ENCODE data around the gene XXYLT1. TPM values are rescaled to one million over a fixed set of nuclear protein-coding genes. Genes with fewer than 3 reads are reported as not detected.

The XXYLT1 gene
- total and polyA plus RNA-seq, 7 donors: 2.5 to 13.8 (median 11.1) TPM

- TF ChIP-seq POLR2A (IDR thresholded peaks at IDR 0.05): no peak
- TF ChIP-seq EP300 (IDR thresholded peaks at IDR 0.05): no peak
- TF ChIP-seq, protein P1, sequence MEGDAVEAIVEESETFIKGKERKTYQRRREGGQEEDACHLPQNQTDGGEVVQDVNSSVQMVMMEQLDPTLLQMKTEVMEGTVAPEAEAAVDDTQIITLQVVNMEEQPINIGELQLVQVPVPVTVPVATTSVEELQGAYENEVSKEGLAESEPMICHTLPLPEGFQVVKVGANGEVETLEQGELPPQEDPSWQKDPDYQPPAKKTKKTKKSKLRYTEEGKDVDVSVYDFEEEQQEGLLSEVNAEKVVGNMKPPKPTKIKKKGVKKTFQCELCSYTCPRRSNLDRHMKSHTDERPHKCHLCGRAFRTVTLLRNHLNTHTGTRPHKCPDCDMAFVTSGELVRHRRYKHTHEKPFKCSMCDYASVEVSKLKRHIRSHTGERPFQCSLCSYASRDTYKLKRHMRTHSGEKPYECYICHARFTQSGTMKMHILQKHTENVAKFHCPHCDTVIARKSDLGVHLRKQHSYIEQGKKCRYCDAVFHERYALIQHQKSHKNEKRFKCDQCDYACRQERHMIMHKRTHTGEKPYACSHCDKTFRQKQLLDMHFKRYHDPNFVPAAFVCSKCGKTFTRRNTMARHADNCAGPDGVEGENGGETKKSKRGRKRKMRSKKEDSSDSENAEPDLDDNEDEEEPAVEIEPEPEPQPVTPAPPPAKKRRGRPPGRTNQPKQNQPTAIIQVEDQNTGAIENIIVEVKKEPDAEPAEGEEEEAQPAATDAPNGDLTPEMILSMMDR (IDR thresholded peaks at IDR 0.05): no peak
- TF ChIP-seq POLR2AphosphoS5 (IDR thresholded peaks at IDR 0.05): no peak
- DNase-seq: no peak
- Histone ChIP-seq H3K27ac (no peak overlapping the region), H3K4me1 (peaks cover 0 to 16% (median 11%) of the 10 kb centered on the region in 4 donors), H3K4me3 (no peak overlapping the region), H3K9me3 (no peaks in the 10 kb centered on the region), H3K27me3 (no peaks in the 10 kb centered on the region), H3K36me3 (no peaks in the 10 kb centered on the region)
- intact Hi-C loops (cut with DNase I): no loop called here
- 96 to 97% methylated on average over 16 of the region's 16 CpGs for WGBS, 2 donors
Observed at GRCh38 chr3:195245531-195245951, 25.4 kb downstream of the XXYLT1 start.

DNA sequence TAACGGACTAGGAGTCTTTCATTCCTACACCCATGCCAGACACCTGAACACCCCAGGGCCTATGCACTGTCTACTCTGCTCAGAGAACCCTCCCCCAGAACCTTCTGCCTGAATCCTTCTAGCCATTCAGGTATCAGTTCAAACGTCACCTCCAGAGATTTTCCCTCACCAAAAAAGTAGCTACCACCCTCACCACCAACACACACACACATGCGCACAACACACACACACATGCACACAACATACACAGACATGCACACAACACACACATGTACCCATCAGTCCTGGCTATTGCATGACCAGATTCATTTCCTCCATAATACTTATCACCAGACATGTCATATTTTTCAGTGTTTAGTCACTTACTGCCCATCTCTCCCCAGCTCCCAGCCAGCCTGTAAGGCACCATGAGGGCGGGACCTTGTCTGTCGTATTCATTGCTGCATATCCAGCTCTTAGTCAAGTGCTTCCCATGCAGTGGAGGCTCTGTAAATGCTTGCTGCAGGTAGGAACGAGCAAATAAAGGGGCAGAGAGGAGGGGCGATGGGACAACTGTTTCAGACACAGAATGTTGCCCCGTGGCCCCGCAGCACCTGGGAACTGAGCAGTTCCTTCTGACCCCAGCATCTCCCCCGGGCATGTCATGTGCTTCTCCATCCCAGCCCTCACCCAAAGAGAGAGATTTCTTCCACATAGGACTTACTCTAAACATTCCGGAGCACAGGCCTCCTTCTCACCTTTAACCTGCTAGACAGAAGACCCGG lies 29.2 kb downstream of the XXYLT1 start:
- Histone ChIP-seq H3K4me3 (no peak overlapping the region), H3K27me3 (no peaks in the 10 kb centered on the region), H3K27ac (no peak overlapping the region), H3K9me3 (no peaks in the 10 kb centered on the region), H3K36me3 (no peaks in the 10 kb centered on the region), H3K4me1 (peaks cover 0 to 45% (median 37%) of the 10 kb centered on the region in 4 donors)
- 89 to 92% methylated on average over 12 of the region's 12 CpGs for WGBS, 2 donors
- TF ChIP-seq, protein P1 (IDR thresholded peaks at IDR 0.05): no peak
- no peak for TF ChIP-seq EP300 (IDR thresholded peaks at IDR 0.05)
- no peak for TF ChIP-seq POLR2A (IDR thresholded peaks at IDR 0.05)
- TF ChIP-seq POLR2AphosphoS5 (IDR thresholded peaks at IDR 0.05): no peak
- intact Hi-C loops (cut with DNase I): no loop called here
- no peak for DNase-seq

DNA sequence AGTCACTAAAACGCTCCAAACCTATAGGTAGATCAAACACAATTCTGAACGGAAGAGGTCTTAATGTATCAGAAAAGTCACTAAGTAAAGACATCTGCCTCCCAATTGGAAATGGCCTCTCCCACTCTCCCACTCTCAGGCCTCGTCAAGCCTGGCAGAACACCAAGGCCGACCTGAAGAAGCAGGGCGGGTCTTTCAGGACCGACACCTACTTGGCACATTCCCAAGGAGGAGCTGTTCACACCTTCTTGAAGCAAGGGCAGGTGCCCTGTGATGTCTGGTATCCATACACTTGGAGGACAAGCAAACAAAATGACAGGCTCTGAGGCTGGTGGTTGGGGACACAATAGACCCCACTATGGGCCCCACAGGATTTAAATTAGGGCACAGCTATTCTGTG lies 30.0 kb downstream of the XXYLT1 start:
- Histone ChIP-seq H3K4me3 (no peak overlapping the region), H3K9me3 (no peaks in the 10 kb centered on the region), H3K27ac (peak overlapping the region in 3 of 4 donors; percentile 93 to 94 (median 93)), H3K36me3 (no peaks in the 10 kb centered on the region), H3K4me1 (peaks cover 0 to 45% (median 37%) of the 10 kb centered on the region in 4 donors), H3K27me3 (no peaks in the 10 kb centered on the region)
- WGBS, 2 donors: 33 to 81% methylated on average over 6 of the region's 6 CpGs
- DNase-seq: peak; percentile 70
- TF ChIP-seq EP300 (IDR thresholded peaks at IDR 0.05) (no peak), POLR2A (IDR thresholded peaks at IDR 0.05) (no peak), POLR2AphosphoS5 (IDR thresholded peaks at IDR 0.05) (no peak)
- TF ChIP-seq, protein P1 (IDR thresholded peaks at IDR 0.05): no peak
- intact Hi-C loops (cut with DNase I): no loop called here

GRCh38 chr3:195240171-195240701 lies 30.7 kb downstream of the XXYLT1 start:
- no peaks in the 10 kb centered on the region for H3K27me3 ChIP-seq
- peak overlapping the region; percentile 16 to 94 (median 93) for H3K27ac ChIP-seq
- intact Hi-C loops (cut with DNase I): no loop called here
- peak; percentile 80 for DNase-seq
- no peak overlapping the region for H3K4me3 ChIP-seq
- H3K9me3 ChIP-seq: no peaks in the 10 kb centered on the region
- 89 to 95% methylated on average over 15 of the region's 15 CpGs for WGBS, 2 donors
- peaks cover 0 to 45% (median 37%) of the 10 kb centered on the region in 4 donors for H3K4me1 ChIP-seq
- no peaks in the 10 kb centered on the region for H3K36me3 ChIP-seq
- TF ChIP-seq POLR2A (IDR thresholded peaks at IDR 0.05) (no peak), EP300 (IDR thresholded peaks at IDR 0.05) (peak in 1 of 4 donors; percentile 21), POLR2AphosphoS5 (IDR thresholded peaks at IDR 0.05) (peak in 2 of 4 donors; percentile 11 to 36)
- TF ChIP-seq, protein P1 (IDR thresholded peaks at IDR 0.05): no peak
